Measurements from ENCODE around the gene SHOC2.

- TF ChIP-seq POLR2A (IDR thresholded peaks at IDR 0.05): no peak
- TF ChIP-seq, protein P1, sequence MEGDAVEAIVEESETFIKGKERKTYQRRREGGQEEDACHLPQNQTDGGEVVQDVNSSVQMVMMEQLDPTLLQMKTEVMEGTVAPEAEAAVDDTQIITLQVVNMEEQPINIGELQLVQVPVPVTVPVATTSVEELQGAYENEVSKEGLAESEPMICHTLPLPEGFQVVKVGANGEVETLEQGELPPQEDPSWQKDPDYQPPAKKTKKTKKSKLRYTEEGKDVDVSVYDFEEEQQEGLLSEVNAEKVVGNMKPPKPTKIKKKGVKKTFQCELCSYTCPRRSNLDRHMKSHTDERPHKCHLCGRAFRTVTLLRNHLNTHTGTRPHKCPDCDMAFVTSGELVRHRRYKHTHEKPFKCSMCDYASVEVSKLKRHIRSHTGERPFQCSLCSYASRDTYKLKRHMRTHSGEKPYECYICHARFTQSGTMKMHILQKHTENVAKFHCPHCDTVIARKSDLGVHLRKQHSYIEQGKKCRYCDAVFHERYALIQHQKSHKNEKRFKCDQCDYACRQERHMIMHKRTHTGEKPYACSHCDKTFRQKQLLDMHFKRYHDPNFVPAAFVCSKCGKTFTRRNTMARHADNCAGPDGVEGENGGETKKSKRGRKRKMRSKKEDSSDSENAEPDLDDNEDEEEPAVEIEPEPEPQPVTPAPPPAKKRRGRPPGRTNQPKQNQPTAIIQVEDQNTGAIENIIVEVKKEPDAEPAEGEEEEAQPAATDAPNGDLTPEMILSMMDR (IDR thresholded peaks at IDR 0.05): no peak
- no peak for TF ChIP-seq POLR2AphosphoS5 (IDR thresholded peaks at IDR 0.05)
These were observed 4.4 kb upstream of the SHOC2 start for GRCh38 chr10:110915035-110915434.
